ENCODE results near the gene MRM3.

- TF ChIP-seq, protein P1, sequence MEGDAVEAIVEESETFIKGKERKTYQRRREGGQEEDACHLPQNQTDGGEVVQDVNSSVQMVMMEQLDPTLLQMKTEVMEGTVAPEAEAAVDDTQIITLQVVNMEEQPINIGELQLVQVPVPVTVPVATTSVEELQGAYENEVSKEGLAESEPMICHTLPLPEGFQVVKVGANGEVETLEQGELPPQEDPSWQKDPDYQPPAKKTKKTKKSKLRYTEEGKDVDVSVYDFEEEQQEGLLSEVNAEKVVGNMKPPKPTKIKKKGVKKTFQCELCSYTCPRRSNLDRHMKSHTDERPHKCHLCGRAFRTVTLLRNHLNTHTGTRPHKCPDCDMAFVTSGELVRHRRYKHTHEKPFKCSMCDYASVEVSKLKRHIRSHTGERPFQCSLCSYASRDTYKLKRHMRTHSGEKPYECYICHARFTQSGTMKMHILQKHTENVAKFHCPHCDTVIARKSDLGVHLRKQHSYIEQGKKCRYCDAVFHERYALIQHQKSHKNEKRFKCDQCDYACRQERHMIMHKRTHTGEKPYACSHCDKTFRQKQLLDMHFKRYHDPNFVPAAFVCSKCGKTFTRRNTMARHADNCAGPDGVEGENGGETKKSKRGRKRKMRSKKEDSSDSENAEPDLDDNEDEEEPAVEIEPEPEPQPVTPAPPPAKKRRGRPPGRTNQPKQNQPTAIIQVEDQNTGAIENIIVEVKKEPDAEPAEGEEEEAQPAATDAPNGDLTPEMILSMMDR (IDR thresholded peaks at IDR 0.05; ENCODE audit: insufficient read depth, low read length, poor library complexity, severe bottlenecking) = no peak
- TF ChIP-seq EZH2phosphoT487 (conservative IDR thresholded peaks at IDR 0.05; ENCODE audit: low read length) = no peak
These were observed 6.4 kb downstream of the MRM3 start for GRCh38 chr17:788551-788950.

Measured in SU-DHL-6 (cell line).